T-cell (primary cell): ENCODE data around the gene MOGAT1. TPM values are rescaled to one million over a fixed set of nuclear protein-coding genes. Genes with fewer than 3 reads are reported as not detected.
"Not testable (repeated sequence)": the region's sequence is repeated elsewhere in the genome, so short reads cannot be mapped to it uniquely, and the experiment has no call there.

Experiments
- ATAC-seq, 4 experiments: fragments of 200-7000 bp in 3 of 4; fragments of 150-1000 bp in 1 of 4; cut with Tn5 transposase; replicated peaks in 1 of 4; 1 replicate in 3 of 4; 2 replicates in 1 of 4; pipeline ENCODE4 v1.10.0; 2021; ENCODE audit warnings: moderate library complexity in 3 of 4, mild to moderate bottlenecking in 2 of 4, moderate number of reproducible peaks in 1 of 4
- CTCF ChIA-PET, 2 donors: fragments of 300-600 bp; sonication (Branson Sonifier 250); formaldehyde crosslinking; loops; one replicate each; lab custom pipeline; 2022; ENCODE audit warnings: antibody characterized with exemption in 2 of 2; lab: Charles Lee
- POLR2A ChIA-PET, 2 donors: fragments of 300-600 bp; sonication (Branson Sonifier 250); formaldehyde crosslinking; loops; one replicate each; lab custom pipeline; 2022; ENCODE audit warnings: antibody characterized with exemption in 2 of 2; lab: Charles Lee
- DNase-seq, 35 experiments: peaks; one replicate each; pipeline versions ENCODE4 v3.0.0 to v3.0.0-alpha.2; 2013 to 2023
- H3K27ac ChIP-seq: one replicate; pipeline ENCODE4 v1.5.1; 2013; ENCODE audit warnings: low read length
- H3K27me3 ChIP-seq, 2 experiments: replicated peaks in 1 of 2; 1 replicate in 1 of 2; 2 replicates in 1 of 2; pipeline versions ENCODE4 v1.6.1 to v1.7.0; 2013; ENCODE audit warnings: low read length in 1 of 2, mixed read lengths in 1 of 2; ENCODE audit not compliant: control insufficient read depth in 2 of 2, insufficient read depth in 2 of 2; ENCODE audit errors: extremely low read depth in 1 of 2
- H3K36me3 ChIP-seq, 2 donors: 1 replicate in 1 of 2; 2 replicates in 1 of 2; pipeline versions ENCODE4 v1.6.1 to v1.7.0; 2013; ENCODE audit warnings: low read length in 1 of 2; ENCODE audit not compliant: control insufficient read depth in 2 of 2, insufficient read depth in 1 of 2; ENCODE audit errors: extremely low read depth in 1 of 2
- H3K4me1 ChIP-seq, 2 experiments: 1 replicate in 1 of 2; 2 replicates in 1 of 2; pipeline versions ENCODE4 v1.6.1 to v1.7.0; 2013; ENCODE audit warnings: low read length in 2 of 2, mixed read lengths in 1 of 2; ENCODE audit not compliant: insufficient read depth in 2 of 2, control insufficient read depth in 1 of 2; ENCODE audit errors: extremely low read depth in 1 of 2
- H3K4me3 ChIP-seq, 2 donors: 1 replicate in 1 of 2; 2 replicates in 1 of 2; pipeline versions ENCODE4 v1.5.1 to v1.7.0; 2013; ENCODE audit warnings: mild to moderate bottlenecking in 2 of 2, low read length in 1 of 2, moderate library complexity in 1 of 2; ENCODE audit not compliant: control insufficient read depth in 1 of 2; ENCODE audit errors: extremely low read depth in 1 of 2
- H3K9me3 ChIP-seq: 2 replicates; pipeline ENCODE4 v1.7.0; 2013
- H3K27ac Mint-ChIP-seq, 2 donors: one replicate each; pipeline ENCODE4 v1.8.0; 2020 to 2021; ENCODE audit warnings: mild to moderate bottlenecking in 2 of 2, mixed read lengths in 2 of 2
- H3K27me3 Mint-ChIP-seq, 2 donors: one replicate each; pipeline ENCODE4 v1.8.0; 2021 to 2022; ENCODE audit warnings: mixed read lengths in 2 of 2
- H3K36me3 Mint-ChIP-seq: one replicate; pipeline ENCODE4 v1.8.0; 2021; ENCODE audit warnings: mixed read lengths
- H3K4me1 Mint-ChIP-seq, 3 donors: one replicate each; pipeline ENCODE4 v1.8.0; 2020 to 2022; ENCODE audit warnings: mixed read lengths in 3 of 3, mild to moderate bottlenecking in 1 of 3
- H3K4me3 Mint-ChIP-seq, 3 donors: one replicate each; pipeline ENCODE4 v1.8.0; 2020 to 2022; ENCODE audit warnings: mild to moderate bottlenecking in 3 of 3, mixed read lengths in 3 of 3, moderate library complexity in 3 of 3
- H3K9me3 Mint-ChIP-seq, 3 donors: one replicate each; pipeline ENCODE4 v1.8.0; 2020 to 2022; ENCODE audit warnings: mixed read lengths in 3 of 3
- WGBS: methylation state at CpG from one replicate; pipeline ENCODE4 v1.1.5; 2013; ENCODE audit warnings: missing lambda C conversion rate; ENCODE audit not compliant: insufficient coverage; 5-methylcytosine and 5-hydroxymethylcytosine counted together
- total RNA-seq, 35 experiments: library from RNA in 6 of 35; stranded (reverse) in 6 of 35; fragments of 120-200 nt in 1 of 35; gene quantifications; one replicate each; pipeline versions ENCODE4 v1.2.1 to v1.2.4 and lab custom pipeline; 2013 to 2026

The MOGAT1 gene
- total RNA-seq, 5 donors from 2014 or later (not counting 1 experiment from before 2014, with no cell fraction given) = not detected

GRCh38 chr2:222755593-222755992, 84.1 kb downstream of the MOGAT1 start:
- ATAC-seq, H3K27ac Mint-ChIP-seq, H3K9me3 ChIP-seq, H3K27me3 Mint-ChIP-seq, H3K9me3 Mint-ChIP-seq, H3K4me1 Mint-ChIP-seq, H3K36me3 Mint-ChIP-seq, H3K27me3 ChIP-seq, POLR2A ChIA-PET, H3K4me3 ChIP-seq, H3K27ac ChIP-seq, H3K4me3 Mint-ChIP-seq, DNase-seq, H3K36me3 ChIP-seq, H3K4me1 ChIP-seq: not testable (repeated sequence)
- 79% methylated on average over 2 of the region's 5 CpGs for WGBS
- CTCF ChIA-PET = interaction anchor here in 1 of 2 donors (0.7 kb wide), 1 partner anchor 349 kb away, joined by 6 read pairs; no protein-coding TSS in a partner anchor

GRCh38 chr2:222756362-222756831, 84.9 kb downstream of the MOGAT1 start:
- Histone ChIP-seq H3K36me3 (no peaks in the 10 kb centered on the region), H3K4me1 (no peaks in the 10 kb centered on the region), H3K27ac (no peak overlapping the region), H3K27me3 (no peaks in the 10 kb centered on the region), H3K4me3 (no peak overlapping the region), H3K9me3 (no peaks in the 10 kb centered on the region)
- no peak for ATAC-seq
- 58% methylated on average over 3 of the region's 3 CpGs for WGBS
- no peak overlapping the region for H3K4me3 Mint-ChIP-seq
- no peak for DNase-seq
- peaks cover 2 to 9% (median 6%) of the 10 kb centered on the region in 3 donors for H3K4me1 Mint-ChIP-seq
- no peaks in the 10 kb centered on the region for H3K27me3 Mint-ChIP-seq
- CTCF ChIA-PET = no interaction called here
- no peaks in the 10 kb centered on the region for H3K9me3 Mint-ChIP-seq
- POLR2A ChIA-PET = no interaction called here
- no peaks in the 10 kb centered on the region for H3K36me3 Mint-ChIP-seq
- H3K27ac Mint-ChIP-seq = no peak overlapping the region

GRCh38 chr2:222756951-222757650, 85.6 kb downstream of the MOGAT1 start:
- no peaks in the 10 kb centered on the region for H3K9me3 ChIP-seq
- ATAC-seq = no peak
- DNase-seq = no peak
- Mint-ChIP-seq H3K27ac (no peak overlapping the region), H3K9me3 (no peaks in the 10 kb centered on the region), H3K27me3 (peaks cover 0 to under 1% of the 10 kb centered on the region in 2 donors), H3K4me3 (no peak overlapping the region), H3K36me3 (no peaks in the 10 kb centered on the region), H3K4me1 (peaks cover 2 to 9% (median 6%) of the 10 kb centered on the region in 3 donors)
- H3K4me1 ChIP-seq = no peaks in the 10 kb centered on the region
- POLR2A ChIA-PET = no interaction called here
- H3K27me3 ChIP-seq = peaks cover 0 to 3% of the 10 kb centered on the region in 2 experiments
- CTCF ChIA-PET = no interaction called here
- WGBS = 100% methylated on average over 1 of the region's 5 CpGs
- no peak overlapping the region for H3K4me3 ChIP-seq
- no peak overlapping the region for H3K27ac ChIP-seq
- no peaks in the 10 kb centered on the region for H3K36me3 ChIP-seq

Other genes with a start within 250 kb of the MOGAT1 start
- gene SGPP2, start 247.1 kb upstream of the MOGAT1 start, total RNA-seq = 1 to 10 TPM; 2.2 to 4.0 (median 3.3) TPM
- 10 to 100 TPM; 11.5 to 15.8 (median 15.6) TPM for gene FARSB, start 15.6 kb upstream of the MOGAT1 start, total RNA-seq
- 10 to 100 TPM; 23.9 to 82.4 (median 26.5) TPM for gene ACSL3, start 189.4 kb downstream of the MOGAT1 start, total RNA-seq